HepG2 (cell line): ENCODE results near the gene FDPS. TPM values are rescaled to one million over a fixed set of nuclear protein-coding genes. Genes with fewer than 3 reads are reported as not detected.

Experiments
- microRNA counts: library from miRNA; unstranded; fragments of <30 nt; microRNA quantifications from one replicate; lab custom pipeline; 2015
- microRNA-seq: library from miRNA; unstranded; fragments of <30 nt; microRNA quantifications from one replicate; pipeline ENCODE4, GENCODE V29; 2020
- polyA plus RNA-seq, 8 experiments: library from polyadenylated mRNA; depleted of rRNA in 3 of 8; stranded (reverse) in 7 of 8; unstranded in 1 of 8; fragments of >200 nt; fragmentation: Illumina TruSeq in 4 of 8; extraction: Trizol in 4 of 8; gene quantifications; 2 replicates each; pipeline versions ENCODE4 v1.2.1 to v1.2.3, GENCODE V29; 2011 to 2016; ENCODE audit warnings: low read depth in 4 of 8, missing spikeins in 1 of 8, mixed read lengths in 1 of 8; ENCODE audit not compliant: insufficient read depth in 1 of 8
- small RNA-seq, 3 experiments: library from RNA; depleted of rRNA; stranded (forward); fragments of <200 nt; gene quantifications; one replicate each; pipeline ENCODE3, GENCODE V24; 2012; ENCODE audit warnings: low read depth in 2 of 3, low replicate concordance in 1 of 3; ENCODE audit not compliant: insufficient read length in 3 of 3, insufficient read depth in 2 of 3
- total RNA-seq, 5 experiments: library from RNA; depleted of rRNA; stranded (reverse); fragments of >200 nt; fragmentation: Illumina TruSeq; extraction: Trizol; gene quantifications; 2 replicates each; pipeline ENCODE4 v1.2.3, GENCODE V29; 2016; ENCODE audit warnings: low read depth in 1 of 5

The FDPS gene
- total and polyA plus RNA-seq, 2 of the 13 experiments (the other 11 are each of a cell fraction or from before 2014, with no cell fraction given) = 264 to 519 TPM

MicroRNAs encoded within 50 kb of the gene (microRNA counts, 767-probe panel; counts per million panel counts)
- not detected for microRNA hsa-miR-555 (lab: Ali Mortazavi, UCI)

Small RNA genes lying within 50 kb of the gene (microRNA-seq; reads per million reads assigned to microRNA genes)
- gene MIR555 = not detected

Small RNA genes lying within 50 kb of the gene (small RNA-seq; reads per million reads assigned to genes)
- gene RNU6-106P = 0 reads per million in 3 experiments

Other genes with a start within 250 kb of the FDPS start
- 9.3 and 17.2 TPM in 2 replicates for gene EFNA4, start 245.1 kb upstream of the FDPS start, total RNA-seq (2016; rRNA removed; fragmentation: Illumina TruSeq; extraction: Trizol)
- gene EFNA4, start 245.1 kb upstream of the FDPS start, polyA plus RNA-seq (2011; rRNA removed) = 12.0 and 13.9 TPM in 2 replicates
- 1.0 and 1.6 TPM in 2 replicates for gene EFNA3, start 230.0 kb upstream of the FDPS start, total RNA-seq (2016; rRNA removed; fragmentation: Illumina TruSeq; extraction: Trizol)
- gene EFNA3, start 230.0 kb upstream of the FDPS start, polyA plus RNA-seq (2011; rRNA removed) = 5.7 and 6.8 TPM in 2 replicates
- gene EFNA1, start 181.0 kb upstream of the FDPS start, total RNA-seq (2016; rRNA removed; fragmentation: Illumina TruSeq; extraction: Trizol) = 41.2 and 81.8 TPM in 2 replicates
- gene EFNA1, start 181.0 kb upstream of the FDPS start, polyA plus RNA-seq (2011; rRNA removed) = 874 and 1,163 TPM in 2 replicates
- gene SLC50A1, start 173.0 kb upstream of the FDPS start, total RNA-seq (2016; rRNA removed; fragmentation: Illumina TruSeq; extraction: Trizol) = 16.4 and 22.5 TPM in 2 replicates
- 46.8 and 49.5 TPM in 2 replicates for gene SLC50A1, start 173.0 kb upstream of the FDPS start, polyA plus RNA-seq (2011; rRNA removed)
- gene DPM3, start 168.3 kb upstream of the FDPS start, total RNA-seq (2016; rRNA removed; fragmentation: Illumina TruSeq; extraction: Trizol) = 14.8 and 23.2 TPM in 2 replicates
- gene DPM3, start 168.3 kb upstream of the FDPS start, polyA plus RNA-seq (2011; rRNA removed) = 53.4 and 61.7 TPM in 2 replicates
- gene KRTCAP2, start 135.6 kb upstream of the FDPS start, total RNA-seq (2016; rRNA removed; fragmentation: Illumina TruSeq; extraction: Trizol) = 48.5 and 79.4 TPM in 2 replicates
- gene KRTCAP2, start 135.6 kb upstream of the FDPS start, polyA plus RNA-seq (2011; rRNA removed) = 77.3 and 89.3 TPM in 2 replicates
- gene TRIM46, start 135.0 kb upstream of the FDPS start, total RNA-seq (2016; rRNA removed; fragmentation: Illumina TruSeq; extraction: Trizol) = 0.04 and 0.08 TPM in 2 replicates
- 0.09 and 0.12 TPM in 2 replicates for gene TRIM46, start 135.0 kb upstream of the FDPS start, polyA plus RNA-seq (2011; rRNA removed)
- gene THBS3, start 101.0 kb upstream of the FDPS start, total RNA-seq (2016; rRNA removed; fragmentation: Illumina TruSeq; extraction: Trizol) = 0.39 and 0.86 TPM in 2 replicates
- gene THBS3, start 101.0 kb upstream of the FDPS start, polyA plus RNA-seq (2011; rRNA removed) = 3.6 and 4.4 TPM in 2 replicates
- 64.5 and 71.5 TPM in 2 replicates for gene MTX1, start 100.2 kb upstream of the FDPS start, total RNA-seq (2016; rRNA removed; fragmentation: Illumina TruSeq; extraction: Trizol)
- 72.6 and 85.1 TPM in 2 replicates for gene MTX1, start 100.2 kb upstream of the FDPS start, polyA plus RNA-seq (2011; rRNA removed)
- 4.1 and 6.2 TPM in 2 replicates for gene ENTREP3, start 53.4 kb upstream of the FDPS start, total RNA-seq (2016; rRNA removed; fragmentation: Illumina TruSeq; extraction: Trizol)
- 9.9 and 11.9 TPM in 2 replicates for gene ENTREP3, start 53.4 kb upstream of the FDPS start, polyA plus RNA-seq (2011; rRNA removed)
- gene SCAMP3, start 46.5 kb upstream of the FDPS start, total RNA-seq (2016; rRNA removed; fragmentation: Illumina TruSeq; extraction: Trizol) = 27.0 and 46.8 TPM in 2 replicates
- 83.3 and 92.5 TPM in 2 replicates for gene SCAMP3, start 46.5 kb upstream of the FDPS start, polyA plus RNA-seq (2011; rRNA removed)
- gene CLK2, start 35.4 kb upstream of the FDPS start, total RNA-seq (2016; rRNA removed; fragmentation: Illumina TruSeq; extraction: Trizol) = 10.1 and 20.1 TPM in 2 replicates
- gene CLK2, start 35.4 kb upstream of the FDPS start, polyA plus RNA-seq (2011; rRNA removed) = 73.5 and 74.0 TPM in 2 replicates
- gene HCN3, start 31.4 kb upstream of the FDPS start, total RNA-seq (2016; rRNA removed; fragmentation: Illumina TruSeq; extraction: Trizol) = 1.3 and 2.4 TPM in 2 replicates
- 10.2 and 15.0 TPM in 2 replicates for gene HCN3, start 31.4 kb upstream of the FDPS start, polyA plus RNA-seq (2011; rRNA removed)
- gene PKLR, start 7.4 kb upstream of the FDPS start, total RNA-seq (2016; rRNA removed; fragmentation: Illumina TruSeq; extraction: Trizol) = 10.3 and 13.6 TPM in 2 replicates
- gene PKLR, start 7.4 kb upstream of the FDPS start, polyA plus RNA-seq (2011; rRNA removed) = 29.3 and 43.2 TPM in 2 replicates
- gene RUSC1, start 12.0 kb downstream of the FDPS start, total RNA-seq (2016; rRNA removed; fragmentation: Illumina TruSeq; extraction: Trizol) = 15.9 and 18.7 TPM in 2 replicates
- gene RUSC1, start 12.0 kb downstream of the FDPS start, polyA plus RNA-seq (2011; rRNA removed) = 20.4 and 21.4 TPM in 2 replicates